DMS79 treated with DMSO at 0.1 percent for 48 hours (cell line): ENCODE measurements around the gene HEPH.
"Not testable (repeated sequence)": the region's sequence is repeated elsewhere in the genome, so short reads cannot be mapped to it uniquely, and the experiment has no call there.

Experiments used
- DNase-seq: peaks from one replicate; lab custom pipeline; 2025; lab: John Stamatoyannopoulos, UW

Gene HEPH

DNA sequence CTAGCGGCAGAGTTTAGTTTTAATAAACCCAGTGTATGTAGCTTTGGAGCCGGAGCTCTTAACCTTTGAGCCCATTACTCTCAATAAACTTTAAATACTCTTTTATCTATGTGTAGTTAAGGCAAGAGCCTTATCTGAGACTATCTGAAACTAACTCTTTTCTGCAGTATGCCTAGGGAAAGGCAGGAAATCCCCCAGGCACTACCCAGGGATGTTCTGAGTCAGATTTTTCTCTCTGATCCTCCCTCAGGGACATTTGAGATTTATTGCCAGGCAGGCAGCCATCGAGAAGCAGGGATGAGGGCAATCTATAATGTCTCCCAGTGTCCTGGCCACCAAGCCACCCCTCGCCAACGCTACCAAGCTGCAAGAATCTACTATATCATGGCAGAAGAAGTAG, 39.1 kb downstream of the HEPH start:
- DNase-seq: no peak

DNA sequence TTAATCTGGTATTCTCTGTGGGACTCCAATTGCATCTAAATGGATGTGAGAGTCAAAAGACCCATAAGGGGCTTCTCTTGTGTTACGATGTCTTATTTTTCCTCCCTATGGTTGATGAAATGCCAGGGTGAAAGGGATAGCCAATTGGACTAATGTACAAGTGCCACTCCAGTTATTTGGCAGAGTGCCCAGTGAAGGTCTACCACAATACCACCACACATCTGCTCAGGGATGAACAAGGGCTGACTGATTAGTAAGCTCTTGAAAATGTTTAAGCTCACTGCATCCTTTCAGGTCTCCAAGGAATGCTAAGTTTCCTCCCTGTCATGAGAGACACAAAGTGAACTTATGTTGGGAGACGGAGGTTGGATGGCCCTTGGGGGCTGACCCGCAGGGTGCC, 57.8 kb downstream of the HEPH start:
- DNase-seq: no peak

DNA sequence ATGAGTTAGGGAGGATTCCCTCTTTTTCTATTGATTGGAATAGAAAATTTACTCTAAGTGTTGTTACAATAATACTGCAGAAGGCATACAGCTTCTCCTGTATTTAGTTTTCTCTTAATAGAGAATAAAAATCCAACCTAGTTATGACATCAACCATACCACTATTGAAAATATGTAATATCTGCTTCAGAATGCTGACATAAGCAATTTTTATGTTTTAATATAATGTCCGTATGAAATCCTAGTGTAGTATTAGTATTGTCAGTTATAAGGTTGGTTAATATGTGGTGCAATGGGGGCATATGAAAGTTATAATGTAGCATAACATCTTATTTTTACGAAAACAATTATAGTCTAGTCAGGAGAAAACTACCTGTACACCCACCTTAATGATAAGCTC, 68.2 kb downstream of the HEPH start:
- no peak for DNase-seq

DNA sequence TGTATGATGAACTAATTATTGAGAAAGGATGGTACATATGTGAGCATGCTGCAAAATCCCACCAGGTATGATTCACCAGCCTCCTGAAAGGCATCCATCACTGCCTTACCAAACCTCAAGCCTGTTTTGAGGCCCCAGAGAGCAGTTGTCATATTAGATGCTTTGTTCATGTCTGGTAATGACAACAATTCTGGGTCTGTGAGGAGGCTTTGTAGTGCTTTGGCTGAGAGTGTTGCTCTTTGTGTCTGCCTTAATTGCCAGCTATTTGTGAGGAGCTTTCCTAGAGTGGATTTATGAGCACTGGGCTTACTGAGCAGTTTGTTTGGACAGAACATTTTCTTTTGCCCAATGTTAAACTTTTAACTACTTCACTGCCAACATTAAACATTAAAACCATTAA, 69.2 kb downstream of the HEPH start:
- no peak for DNase-seq

DNA sequence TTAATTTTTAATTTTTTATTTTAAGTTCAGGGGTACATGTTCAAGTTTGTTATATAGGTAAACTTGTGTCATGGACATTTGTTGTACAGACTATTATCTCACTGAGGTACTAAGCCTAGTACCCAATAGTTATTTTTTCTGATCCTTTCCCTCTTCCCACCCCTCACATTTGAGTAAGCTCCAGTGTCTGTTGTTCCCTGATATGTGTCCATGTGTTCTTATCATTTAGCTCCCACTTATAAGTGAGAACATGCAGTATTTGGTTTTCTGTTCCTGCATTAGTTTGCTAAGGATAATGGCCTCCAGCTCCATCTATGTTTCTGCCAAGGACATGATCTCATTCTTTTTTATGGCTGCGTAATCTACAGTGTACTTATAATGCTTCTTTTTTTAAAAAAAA, 69.9 kb downstream of the HEPH start:
- not testable (repeated sequence) for DNase-seq

DNA sequence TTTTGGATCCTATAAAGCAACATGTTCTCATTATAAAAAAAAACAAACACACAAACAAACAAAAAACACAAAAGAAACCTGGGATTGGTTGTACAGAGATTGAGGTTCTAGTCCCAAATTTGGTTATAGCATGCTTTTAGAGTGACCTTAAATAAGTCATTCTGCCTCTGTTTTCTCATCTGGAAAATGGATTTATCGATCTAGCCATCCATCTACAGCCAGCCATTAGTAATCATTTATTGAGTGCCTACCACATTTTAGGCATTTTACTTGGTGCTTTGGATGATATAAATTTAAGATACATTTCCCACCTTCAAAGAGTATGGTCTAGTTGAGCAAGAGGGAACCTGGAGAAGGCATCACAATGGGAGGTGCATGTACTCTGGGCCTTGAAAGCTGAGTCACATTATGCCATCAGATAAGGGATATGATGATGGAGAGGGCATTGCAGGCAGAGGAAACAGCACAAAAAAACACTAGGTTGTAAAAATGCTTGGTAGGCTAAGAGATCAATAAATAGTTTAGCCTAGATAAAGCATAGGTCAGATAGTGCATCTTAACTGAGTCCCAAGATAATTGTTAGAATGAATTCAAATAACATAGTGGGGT, 91.4 kb downstream of the HEPH start:
- no peak for DNase-seq

DNA sequence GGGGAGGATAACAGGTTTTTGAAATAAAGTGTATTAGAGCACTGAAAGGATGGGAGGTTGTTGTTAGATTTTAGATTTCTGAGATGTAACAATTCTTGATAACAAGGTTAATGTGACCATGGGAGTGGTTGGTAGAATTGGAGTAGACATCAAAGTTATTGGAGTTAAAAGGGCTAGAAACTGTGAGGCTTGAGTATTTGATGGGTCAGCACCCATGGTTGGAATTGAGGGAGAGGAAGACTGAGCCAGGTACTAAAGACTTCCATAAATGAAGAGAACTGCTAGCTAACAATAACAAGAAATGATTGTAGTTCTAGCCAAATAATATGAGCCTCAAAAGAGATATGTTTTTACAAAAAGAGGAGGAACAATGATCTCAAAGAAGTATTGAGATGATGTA, 98.8 kb downstream of the HEPH start:
- no peak for DNase-seq
